ENCODE measurements around the gene NDUFC2.

The NDUFC2 gene

DNA sequence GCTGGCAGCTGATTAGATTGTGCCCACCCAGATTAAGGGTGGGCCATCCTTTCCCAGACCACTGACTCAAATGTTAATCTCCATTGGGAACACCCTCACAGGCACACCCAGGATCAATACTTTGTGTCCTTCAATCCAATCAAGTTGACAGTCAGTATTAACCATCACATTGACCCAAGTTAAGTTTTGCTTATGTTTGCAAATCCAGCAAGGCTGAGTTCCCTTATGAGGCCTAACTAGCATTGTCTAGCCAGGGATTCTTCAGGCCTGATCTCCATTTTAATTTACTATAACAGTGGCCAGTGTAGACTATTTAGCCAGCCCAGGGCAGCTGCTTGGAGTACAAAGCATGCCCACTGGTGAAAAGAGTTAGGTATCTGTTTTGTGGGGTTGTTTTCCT is 54.3 kb downstream of the NDUFC2 start:
- FAIRE-seq = no peak

GRCh38 chr11:78023426-78023825 is 56.2 kb downstream of the NDUFC2 start:
- no peak for FAIRE-seq

DNA sequence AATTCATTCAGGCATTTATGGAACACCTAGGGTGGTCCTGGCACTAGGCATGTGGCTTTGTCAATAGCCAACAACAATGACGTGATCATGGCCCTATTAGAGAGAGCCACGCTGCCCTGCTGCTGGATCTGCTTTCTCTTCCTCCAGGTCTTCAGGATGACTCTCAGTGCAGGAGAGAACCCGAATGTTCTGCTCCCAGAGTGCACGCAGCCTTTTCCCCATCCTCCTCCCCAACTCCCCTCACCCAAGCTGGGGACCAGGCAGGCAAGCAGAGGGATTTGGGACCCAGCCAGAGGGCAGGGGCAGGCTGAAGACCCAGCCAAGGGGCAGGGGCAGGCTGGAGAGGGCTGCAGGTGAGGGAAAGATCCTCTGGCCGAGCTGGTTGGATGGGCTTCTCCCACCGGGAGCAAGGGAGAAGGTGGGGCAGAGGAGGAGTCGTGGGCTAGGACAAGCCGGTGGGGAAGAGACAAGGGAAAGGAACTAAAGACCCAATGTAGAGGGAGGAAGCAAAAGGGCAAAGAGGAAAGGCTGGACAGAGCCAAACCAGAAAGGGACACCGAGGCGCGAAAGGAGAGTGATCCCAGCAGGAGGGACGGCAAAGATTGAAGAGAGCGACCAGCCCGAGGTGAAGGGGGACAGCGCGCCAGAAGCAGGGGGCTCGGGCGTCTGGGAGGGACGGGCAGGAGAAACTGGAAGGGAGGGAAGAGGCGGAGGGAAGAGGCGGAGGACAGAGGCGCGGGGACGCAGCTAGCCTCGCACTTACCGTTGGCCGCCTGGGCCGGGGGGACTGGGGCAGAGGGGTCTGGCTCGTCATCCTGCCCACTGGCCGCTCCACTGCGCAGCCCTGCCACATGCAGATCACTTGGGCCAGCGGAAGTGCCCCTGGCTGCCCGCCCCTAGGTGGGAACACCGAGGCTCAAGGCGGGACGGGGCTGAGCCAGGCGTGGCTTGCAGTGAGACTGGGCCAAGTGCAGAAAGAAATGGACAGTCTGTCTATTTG is 57.0 kb downstream of the NDUFC2 start, which contains the start of gene KCTD14:
Gene KCTD14 (minus strand): TSS at position 880 of the 1,000 bp plus-strand sequence. CDS start 27 bp downstream, at position 853.
- no peak for FAIRE-seq

- no peak for FAIRE-seq
Observed at GRCh38 chr11:78021611-78022010, 58.1 kb downstream of the NDUFC2 start.

DNA sequence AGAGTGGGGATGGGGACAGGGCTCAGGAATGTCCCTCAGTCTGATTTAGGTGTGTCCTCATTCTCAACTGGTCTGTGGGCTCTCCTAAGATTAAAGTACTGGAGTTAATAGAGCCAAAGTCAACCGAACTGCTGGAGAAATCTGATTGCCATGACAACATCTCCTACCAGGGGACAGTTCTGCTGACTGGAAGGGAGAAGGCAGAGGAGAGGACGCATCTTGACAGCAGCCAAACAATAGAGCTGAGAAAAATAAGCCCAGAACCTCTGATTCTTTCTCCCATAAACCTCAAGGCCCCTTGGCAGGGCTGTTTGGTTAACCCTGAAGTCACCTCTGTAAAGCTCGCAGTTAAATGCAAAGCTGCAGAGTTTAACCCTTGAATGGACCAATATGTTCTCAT is 59.4 kb downstream of the NDUFC2 start:
- FAIRE-seq = no peak

DNA sequence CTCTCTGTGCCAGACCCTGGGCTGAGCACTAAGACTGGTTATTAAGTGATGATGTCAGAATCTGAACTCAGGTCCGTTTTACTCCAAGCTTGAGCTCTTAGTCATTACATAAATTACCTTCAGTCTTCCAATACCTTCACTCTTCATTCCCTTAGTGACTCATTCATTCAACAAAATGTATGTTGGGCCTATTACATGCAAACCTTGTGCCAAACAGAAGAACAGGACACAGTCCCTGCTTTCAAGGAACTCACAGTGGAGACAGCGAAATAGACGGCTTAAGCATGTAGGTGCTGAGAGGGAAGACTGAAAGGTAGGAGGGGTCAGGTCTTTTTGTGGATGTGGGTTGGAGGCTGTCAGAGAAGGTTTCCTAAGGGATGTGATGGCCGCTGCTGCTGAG is 59.9 kb downstream of the NDUFC2 start:
- FAIRE-seq = no peak
